GM10266 (cell line): ENCODE results near the gene CERS6.

Experiments
- DNase-seq: peaks from one replicate; pipeline ENCODE4 v3.0.0; 2012; ENCODE audit errors: extremely low spot score
- CTCF ChIP-seq: IDR thresholded peaks from 2 replicates; pipeline ENCODE4 v1.5.1; 2012; ENCODE audit warnings: mild to moderate bottlenecking, low read depth; ENCODE audit not compliant: control insufficient read depth, insufficient read depth; ENCODE audit errors: missing control alignments

The CERS6 gene

DNA sequence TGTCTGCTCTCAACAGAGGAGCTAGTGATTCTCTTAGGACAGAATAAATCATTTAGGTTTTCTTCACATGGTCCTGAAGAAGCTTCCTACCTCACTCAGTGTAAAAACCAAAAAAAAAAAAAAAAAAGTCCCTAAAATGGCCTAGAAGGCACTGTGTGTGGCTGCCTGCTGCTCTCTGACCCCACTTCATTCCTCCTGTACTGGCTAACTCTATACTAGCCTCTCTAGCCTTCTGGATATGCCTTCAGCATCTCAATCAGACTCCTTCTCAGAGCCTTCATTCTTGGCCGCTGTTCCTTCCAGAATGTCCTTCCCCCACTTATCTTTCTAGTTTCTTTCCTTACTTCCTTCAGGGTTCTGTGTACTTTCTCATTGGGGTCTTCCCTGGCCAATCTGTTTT, 82.1 kb downstream of the CERS6 start:
- TF ChIP-seq CTCF = no peak
- DNase-seq = no peak

GRCh38 chr2:168538534-168538933, 82.5 kb downstream of the CERS6 start:
- no peak for DNase-seq

GRCh38 chr2:168539945-168540344, 83.9 kb downstream of the CERS6 start:
- TF ChIP-seq CTCF = no peak
- DNase-seq = no peak

More at GRCh38 chr2:168538534-168538933, 82.5 kb downstream of the CERS6 start:
- TF ChIP-seq CTCF = no peak

DNA sequence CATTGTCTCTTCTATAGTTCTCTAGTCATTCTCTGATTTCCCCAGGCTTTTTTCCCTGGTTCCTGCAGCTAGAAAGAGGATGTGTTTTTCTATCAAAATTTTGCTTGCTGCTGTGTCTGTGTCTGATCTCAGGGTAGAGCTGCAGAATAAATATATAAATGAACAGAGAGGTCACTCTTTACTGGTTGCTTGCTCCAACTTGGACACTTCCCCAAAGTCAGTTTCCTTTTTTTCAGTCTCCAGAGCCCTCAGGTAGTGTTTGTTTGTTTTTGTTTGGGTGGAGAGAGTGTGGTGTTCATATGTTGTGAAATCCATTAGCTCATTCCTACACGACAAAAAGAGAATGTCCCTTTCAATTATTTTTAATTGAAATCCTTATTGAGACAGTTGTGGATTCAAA, 85.8 kb downstream of the CERS6 start:
- no peak for DNase-seq
- TF ChIP-seq CTCF = no peak

DNA sequence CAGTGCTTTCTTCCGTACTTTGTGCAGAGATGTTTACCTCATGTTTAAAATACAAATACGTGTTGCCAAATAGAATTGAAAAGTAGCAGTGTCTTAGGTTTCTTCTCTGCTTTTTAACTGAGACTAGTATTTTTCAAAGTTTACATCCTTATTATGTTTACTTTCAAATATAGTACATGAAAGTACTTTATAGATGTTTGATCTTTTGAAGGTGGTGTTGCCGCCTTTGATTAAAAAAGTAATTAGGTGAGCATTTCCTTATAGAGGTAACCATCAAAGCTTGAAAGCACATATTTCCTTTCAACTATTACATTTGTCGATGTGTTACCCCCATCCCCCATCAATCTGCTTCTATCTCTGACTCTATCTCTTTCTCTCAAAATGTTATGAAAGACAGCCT, 87.0 kb downstream of the CERS6 start:
- no peak for TF ChIP-seq CTCF
- DNase-seq = no peak

DNA sequence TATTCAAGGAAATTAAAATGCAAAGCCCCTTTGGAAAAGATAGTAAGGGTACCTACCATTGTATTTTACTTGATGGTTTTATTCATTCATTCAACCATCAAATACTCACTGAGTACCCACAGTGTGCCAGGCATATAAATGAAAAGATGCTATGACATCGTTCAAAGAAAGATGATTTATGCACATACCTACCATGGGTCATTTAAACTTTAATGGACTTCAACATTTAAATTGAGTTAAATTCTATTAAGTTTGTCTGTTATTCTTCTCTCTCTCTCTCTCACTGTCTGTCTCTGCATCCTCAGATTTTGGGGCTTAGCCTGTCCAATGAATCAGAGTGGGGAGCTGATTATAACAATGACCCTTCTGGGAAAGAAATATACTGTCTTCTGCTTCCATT, 87.9 kb downstream of the CERS6 start:
- no peak for TF ChIP-seq CTCF
- DNase-seq = no peak

DNA sequence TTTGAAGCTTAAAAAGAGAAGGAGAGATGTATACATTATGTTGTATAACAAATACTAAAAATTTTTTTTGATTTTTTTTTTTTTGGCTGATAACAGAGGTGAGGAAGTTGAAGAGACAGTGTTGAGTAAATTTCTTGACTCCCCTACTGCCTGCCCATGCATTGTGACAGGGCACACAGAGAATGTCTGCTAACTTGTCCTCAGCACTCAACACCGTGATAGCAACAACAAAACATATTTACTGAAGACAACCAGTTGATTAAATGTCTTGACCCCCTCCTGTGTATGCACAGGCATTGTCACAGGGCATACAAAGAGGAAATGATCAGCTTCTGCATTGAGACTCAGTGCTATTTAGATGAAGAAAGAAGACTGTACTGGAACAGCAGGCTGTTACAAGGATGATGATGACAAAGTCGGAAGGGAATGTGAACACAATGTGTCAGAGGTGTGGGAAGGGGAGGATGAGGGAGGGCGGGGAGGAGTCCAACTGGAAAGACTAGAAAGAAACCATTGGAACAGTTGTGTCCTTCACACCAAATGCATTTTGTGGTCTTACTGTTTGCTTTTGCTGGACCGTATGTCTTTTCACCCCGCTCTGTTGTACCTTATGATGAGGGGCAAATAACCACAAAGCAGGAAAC, 89.5 kb downstream of the CERS6 start:
- no peak for TF ChIP-seq CTCF
- DNase-seq = no peak
